Medulla oblongata (tissue), 1 donor: Measurements from ENCODE around the gene C4A.
"Not testable (repeated sequence)": the region's sequence is repeated elsewhere in the genome, so short reads cannot be mapped to it uniquely, and the experiment has no call there.

ENCODE experiments used
- DNase-seq: peaks from one replicate; pipeline ENCODE4 v3.0.0-alpha.2; 2015; ENCODE audit errors: extremely low spot score

Gene C4A

DNA sequence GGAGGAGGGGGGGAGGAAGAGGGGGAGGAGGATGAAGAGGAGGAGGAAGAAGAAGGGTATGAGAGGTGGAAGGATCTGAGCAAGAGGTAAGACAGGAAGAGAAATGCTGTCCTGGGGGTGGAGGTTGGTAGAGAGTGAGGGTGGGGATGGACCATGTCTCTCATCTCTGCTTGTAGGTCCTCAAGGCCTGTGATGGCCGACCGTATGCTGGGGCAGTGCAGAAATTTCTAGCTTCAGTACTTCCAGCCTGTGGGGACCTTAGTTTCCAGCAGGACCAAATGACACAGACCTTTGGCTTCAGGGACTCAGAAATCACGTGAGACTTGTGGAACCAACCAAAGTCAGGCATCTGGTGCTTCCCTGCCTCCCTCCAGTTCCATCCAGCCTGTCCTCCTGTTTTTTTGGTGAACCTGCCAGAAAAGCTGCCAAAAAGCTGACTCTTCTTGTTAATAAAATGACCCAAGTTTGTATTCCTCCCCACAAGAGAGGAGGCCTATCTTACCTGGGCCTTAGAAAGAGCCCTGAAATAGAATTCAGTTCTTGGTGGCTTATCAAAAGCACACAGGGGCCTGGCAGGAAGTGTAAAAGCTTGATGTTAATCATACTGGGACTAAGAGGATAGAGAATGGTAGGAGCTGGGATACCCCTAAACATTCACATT, 2.5 kb upstream of the C4A start:
- DNase-seq: no peak

DNA sequence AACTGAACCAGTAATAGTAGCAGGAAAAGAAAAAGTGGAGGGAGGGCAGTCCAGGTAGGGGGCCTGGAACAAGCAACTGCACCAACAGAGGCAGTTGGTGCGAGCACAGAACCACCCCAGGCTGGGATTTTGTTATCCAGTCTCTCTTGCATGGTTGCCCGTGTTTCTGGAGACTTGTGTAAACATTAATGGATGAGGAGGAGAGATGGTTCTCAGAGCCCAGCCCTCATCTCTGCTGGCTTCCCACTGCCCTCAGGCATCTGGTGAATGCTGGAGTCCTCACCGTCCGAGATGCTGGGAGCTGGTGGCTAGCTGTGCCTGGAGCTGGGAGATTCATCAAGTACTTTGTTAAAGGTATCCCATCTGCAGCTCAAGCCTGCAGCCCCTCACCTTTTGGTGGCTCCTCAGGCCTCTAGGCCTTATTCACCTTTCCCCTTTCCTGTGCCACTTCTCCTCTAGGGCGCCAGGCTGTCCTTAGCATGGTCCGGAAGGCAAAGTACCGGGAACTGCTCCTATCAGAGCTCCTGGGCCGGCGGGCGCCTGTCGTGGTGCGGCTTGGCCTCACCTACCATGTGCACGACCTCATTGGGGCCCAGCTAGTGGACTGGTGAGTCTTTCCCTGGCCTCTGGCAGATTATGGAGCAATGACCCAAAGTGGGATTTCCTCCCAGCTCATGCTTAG, 1.5 kb upstream of the C4A start:
- DNase-seq: not testable (repeated sequence)

DNA sequence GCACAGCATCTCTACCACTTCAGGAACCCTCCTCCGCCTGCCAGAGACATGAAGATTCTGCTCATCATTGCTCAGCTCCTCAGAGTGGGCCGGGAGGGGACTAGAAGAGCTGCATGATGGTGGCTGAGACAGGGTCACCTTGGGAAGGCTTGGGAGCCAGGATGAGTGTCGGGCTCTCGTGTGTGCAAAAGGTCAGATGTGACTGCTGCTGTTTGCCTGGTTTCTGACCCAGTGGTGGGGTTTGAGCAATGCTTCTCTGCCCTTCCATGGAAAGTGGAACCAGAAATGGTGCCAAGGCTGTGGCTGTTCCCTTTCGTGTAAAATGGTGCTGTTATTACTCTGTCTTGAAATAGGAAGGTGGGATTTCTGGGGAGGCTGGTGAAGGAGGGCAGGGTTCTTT, 859 bp upstream of the C4A start:
- DNase-seq: not testable (repeated sequence)

DNA sequence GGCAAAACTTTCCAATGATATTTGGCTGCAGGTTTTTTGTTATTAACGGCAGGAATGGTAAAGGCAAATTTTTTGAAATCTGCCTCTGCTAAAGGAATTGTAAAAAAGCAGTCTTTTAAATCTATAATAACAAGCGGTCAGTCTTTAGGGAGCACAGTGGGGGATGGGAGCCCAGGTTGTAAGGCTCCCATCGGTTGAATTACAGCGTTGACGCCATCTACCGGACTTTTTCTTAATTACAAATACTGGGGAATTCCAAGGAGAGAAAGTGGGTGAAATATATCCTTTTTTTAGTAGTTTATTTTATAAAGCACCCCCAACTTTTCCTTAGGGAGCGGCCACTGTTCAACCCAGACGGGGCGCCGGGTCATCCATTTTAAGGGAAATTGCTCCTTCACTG, 7.5 kb downstream of the C4A start:
- DNase-seq: not testable (repeated sequence)

DNA sequence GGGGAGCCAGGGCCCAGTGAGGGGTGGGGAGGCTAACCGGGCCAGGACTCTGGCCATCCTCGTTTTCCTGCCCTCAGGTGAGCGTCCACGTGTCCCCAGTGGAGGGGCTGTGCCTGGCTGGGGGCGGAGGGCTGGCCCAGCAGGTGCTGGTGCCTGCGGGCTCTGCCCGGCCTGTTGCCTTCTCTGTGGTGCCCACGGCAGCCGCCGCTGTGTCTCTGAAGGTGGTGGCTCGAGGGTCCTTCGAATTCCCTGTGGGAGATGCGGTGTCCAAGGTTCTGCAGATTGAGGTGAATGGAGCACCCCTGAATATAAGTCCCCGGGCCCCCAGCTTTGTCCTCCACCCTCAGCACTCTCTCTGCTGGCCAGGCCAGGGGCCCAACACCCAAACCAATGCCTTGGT, 12.6 kb downstream of the C4A start:
- not testable (repeated sequence) for DNase-seq

DNA sequence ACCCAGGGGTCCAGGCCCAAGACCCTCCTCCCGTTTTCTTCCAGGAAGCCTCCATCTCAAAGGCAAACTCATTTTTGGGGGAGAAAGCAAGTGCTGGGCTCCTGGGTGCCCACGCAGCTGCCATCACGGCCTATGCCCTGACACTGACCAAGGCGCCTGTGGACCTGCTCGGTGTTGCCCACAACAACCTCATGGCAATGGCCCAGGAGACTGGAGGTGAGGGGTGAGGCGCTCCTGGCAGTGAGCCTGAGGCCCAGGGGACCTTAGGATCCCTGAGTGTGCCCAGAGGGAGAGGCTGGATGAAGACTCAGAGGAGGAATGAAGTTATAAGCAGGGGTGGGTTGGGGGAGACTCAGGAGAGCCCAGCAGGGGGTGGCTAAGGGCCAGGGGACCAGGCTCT, 14.5 kb downstream of the C4A start:
- DNase-seq: not testable (repeated sequence)

DNA sequence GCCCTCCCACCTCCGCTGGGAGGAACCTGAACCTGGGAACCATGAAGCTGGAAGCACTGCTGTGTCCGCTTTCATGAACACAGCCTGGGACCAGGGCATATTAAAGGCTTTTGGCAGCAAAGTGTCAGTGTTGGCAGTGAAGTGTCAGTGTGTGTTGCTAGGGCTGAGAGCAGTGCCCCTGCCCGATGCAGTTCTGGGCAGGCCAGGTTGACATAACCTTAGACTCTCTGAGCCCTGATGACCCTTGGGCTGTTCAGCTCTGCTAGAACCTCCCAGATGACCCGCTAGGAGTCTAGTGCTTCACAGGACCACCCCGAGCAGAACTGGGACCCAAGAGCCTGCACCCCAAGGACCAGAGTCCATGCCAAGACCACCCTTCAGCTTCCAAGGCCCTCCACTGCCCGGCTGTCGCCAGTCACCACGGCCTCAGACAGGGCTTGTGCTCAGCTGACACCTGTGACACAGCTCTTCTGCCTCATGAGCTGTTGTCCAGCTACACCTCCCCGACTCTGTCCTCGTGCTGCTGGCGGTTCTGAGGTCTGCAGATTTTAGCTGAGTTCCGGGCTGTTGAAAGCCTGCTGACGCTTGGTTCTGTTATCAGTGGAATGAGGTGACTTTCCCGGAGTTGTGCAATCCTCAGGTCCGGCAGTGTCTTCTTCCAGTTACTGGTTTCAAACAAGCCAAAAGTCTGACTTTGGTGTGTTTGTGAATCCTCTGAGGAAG, 20.9 kb downstream of the C4A start:
- DNase-seq: not testable (repeated sequence)

DNA sequence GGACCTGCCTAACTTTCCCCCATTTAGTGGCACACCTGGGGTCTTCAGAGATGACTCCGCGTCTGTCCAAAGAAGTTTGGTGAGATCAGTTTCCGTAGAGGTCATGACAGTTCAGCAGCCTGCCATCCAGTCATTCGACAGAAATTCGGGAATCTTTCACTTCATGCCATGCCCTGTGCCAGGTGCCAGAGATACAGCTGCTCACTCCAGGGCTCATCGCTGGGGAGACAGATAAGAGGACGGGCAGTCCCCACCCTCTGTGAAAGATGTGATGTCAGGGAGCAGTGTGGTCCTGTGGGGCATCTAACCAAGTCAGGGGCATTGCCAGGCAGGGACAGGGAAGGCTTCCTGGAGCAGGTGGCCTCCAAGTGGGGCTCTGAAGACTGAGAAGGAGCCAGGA, 21.4 kb downstream of the C4A start:
- not testable (repeated sequence) for DNase-seq

DNA sequence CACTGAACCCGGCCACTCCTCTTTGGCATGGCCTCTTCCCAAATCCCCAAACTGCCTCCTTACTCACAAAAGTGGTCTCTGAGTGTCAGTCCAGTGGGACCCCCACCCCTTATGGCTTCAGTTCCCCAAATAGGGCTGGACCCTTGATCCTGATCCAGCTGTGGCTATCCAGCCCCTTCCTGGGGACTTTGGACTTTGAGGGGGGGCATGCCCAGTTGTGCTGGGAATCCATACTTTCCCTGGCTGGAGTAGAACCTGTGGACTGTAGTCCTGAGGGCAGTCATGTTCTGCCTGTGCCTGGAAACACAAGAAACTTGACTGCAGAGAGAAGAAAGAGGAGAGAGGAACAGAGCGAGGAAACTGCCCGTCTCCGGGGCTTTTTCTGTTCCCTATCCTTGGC, 22.5 kb downstream of the C4A start:
- DNase-seq: not testable (repeated sequence)

DNA sequence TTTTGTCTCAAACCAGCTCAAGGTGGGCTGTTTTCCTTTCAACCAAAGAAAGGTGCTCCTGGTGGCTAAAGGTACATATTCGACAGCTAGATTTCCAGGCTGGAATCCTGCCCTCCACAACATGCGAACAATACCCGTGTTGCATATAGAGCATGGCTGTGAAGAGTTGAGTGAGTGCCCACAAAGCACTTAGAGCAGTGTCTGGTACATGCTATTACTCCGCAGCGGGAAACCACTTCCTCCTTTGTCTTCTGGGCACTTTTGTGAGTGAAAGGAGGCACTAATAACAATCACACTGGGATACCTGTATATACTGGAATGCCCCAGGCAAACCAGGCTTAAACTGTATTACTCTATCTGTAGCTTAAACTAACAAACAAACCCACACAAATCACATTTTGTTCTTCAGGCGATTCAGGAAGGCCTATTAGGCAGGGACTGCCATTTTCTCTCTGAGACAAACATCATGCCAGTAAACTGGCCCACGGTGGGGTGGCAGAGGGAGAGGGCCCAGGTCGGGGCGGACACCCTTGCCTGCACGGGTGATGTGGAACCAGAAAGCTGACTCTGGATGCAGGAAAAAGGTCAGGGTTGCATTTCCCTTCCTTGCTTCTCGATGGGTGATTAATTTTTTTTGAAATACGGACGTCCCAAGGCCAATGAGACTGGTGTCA, 23.1 kb downstream of the C4A start:
- DNase-seq: not testable (repeated sequence)

DNA sequence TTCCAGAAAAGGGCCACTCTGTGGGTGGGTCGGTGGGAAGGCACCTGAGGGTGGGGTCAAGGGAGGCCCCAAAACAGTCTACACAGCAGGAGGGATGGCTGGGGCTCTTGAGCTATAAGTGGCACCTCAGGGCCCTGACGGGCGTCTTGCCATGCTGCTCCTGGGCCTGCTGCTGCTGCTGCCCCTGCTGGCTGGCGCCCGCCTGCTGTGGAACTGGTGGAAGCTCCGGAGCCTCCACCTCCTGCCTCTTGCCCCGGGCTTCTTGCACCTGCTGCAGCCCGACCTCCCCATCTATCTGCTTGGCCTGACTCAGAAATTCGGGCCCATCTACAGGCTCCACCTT, 23.7 kb downstream of the C4A start:
- not testable (repeated sequence) for DNase-seq

DNA sequence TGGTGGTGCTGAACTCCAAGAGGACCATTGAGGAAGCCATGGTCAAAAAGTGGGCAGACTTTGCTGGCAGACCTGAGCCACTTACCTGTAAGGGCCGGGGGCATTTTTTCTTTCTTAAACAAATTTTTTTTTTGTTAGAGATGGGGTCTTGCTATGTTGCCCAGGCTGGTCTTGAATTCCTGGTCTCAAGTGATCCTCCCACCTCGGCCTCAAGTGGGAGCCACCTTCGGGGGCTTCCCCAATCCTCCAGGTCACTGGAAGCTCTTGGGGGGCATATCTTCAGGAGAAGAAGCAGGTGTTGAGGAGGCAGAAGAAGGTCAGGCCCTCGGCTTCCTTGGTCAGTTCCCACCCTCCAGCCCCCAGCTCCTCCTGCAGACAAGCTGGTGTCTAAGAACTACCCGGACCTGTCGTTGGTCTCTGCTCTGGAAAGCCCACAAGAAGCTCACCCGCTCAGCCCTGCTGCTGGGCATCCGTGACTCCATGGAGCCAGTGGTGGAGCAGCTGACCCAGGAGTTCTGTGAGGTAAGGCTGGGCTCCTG, 24.2 kb downstream of the C4A start:
- DNase-seq: not testable (repeated sequence)

DNA sequence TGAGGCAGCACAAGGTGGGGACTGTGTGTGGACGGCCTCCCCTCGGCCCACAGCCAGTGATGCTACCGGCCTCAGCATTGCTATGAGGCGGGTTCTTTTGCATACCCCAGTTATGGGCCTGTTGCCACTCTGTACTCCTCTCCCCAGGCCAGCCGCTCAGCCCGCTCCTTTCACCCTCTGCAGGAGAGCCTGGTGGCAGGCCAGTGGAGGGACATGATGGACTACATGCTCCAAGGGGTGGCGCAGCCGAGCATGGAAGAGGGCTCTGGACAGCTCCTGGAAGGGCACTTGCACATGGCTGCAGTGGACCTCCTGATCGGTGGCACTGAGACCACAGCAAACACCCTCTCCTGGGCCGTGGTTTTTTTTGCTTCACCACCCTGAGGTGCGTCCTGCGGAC, 25.2 kb downstream of the C4A start:
- DNase-seq: not testable (repeated sequence)

DNA sequence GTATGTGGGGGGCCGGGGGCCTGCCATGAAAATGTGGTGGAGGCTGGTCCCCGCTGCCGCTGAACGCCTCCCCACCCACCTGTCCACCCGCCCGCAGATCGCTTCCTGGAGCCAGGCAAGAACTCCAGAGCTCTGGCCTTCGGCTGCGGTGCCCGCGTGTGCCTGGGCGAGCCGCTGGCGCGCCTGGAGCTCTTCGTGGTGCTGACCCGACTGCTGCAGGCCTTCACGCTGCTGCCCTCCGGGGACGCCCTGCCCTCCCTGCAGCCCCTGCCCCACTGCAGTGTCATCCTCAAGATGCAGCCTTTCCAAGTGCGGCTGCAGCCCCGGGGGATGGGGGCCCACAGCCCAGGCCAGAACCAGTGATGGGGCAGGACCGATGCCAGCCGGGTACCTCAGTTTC, 26.2 kb downstream of the C4A start:
- not testable (repeated sequence) for DNase-seq

DNA sequence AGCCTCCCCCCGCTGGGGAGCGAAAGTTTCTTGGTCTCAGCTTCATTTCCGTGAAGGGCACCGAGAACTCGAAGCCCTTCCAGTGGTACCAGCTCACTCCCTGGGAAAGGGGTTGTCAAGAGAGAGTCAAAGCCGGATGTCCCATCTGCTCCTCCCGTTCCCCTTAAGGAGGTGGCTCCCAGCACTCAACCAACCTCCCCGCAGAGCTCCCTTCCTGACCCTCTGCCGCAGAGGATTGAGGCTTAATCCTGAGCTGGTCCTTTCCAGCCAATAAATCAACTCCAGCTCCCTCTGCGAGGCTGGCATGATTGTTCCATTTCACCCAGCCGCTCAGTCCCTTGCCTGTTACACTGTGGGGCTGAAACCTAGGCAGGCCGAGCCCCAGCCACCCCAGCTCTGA, 26.8 kb downstream of the C4A start:
- DNase-seq: not testable (repeated sequence)

DNA sequence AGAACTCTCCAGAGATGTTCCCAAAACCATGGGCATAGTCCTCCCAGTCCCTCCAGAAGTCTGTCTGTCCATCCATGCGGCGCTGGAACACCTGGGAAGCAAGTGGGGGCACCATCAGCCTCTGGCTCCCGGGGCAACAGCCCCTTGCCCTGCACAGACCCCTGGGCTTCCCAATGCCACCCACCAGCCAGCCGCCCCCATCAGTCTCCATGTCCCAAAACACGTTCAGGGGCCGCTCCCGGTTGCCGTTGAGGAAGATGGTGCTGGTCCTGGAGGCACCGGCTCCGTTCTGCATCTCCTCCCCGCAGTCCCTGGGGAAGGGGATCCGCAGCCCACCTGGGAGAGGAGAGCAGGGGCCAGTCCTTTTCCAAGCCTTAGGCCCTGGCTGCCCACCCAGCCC, 27.7 kb downstream of the C4A start:
- not testable (repeated sequence) for DNase-seq

DNA sequence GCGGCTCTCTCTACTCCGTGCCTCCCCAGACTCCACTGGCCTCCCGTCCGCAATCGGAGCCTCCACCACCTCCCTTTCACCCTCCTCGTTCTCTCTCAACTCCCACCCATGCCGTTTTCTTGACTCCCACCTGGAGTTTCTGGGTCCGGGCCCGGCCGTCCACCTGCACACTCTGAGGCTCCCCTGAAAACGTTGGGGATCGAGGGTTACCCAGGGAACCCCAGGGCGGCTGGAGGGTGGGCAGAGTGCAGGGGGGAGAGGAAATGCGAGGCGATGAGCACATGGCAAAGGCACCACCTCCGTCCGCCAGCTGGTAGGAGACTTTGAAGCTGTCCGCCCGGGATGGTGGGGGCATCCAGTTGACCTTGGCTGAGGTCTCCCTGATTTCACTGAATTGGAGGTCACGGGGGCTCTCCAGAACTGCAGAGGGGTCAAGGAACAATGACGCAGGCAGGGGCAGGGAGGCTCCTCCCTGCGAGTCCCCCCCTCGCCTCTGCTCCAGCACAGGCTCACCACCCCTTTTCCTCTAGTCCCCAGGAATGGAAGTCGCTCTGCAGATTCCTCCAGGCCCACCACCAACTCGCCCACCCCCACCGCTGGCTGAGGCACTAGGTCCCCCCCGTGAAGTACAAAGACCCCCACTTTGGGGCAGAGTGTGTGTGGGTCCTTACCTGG, 29.1 kb downstream of the C4A start:
- DNase-seq: not testable (repeated sequence)

DNA sequence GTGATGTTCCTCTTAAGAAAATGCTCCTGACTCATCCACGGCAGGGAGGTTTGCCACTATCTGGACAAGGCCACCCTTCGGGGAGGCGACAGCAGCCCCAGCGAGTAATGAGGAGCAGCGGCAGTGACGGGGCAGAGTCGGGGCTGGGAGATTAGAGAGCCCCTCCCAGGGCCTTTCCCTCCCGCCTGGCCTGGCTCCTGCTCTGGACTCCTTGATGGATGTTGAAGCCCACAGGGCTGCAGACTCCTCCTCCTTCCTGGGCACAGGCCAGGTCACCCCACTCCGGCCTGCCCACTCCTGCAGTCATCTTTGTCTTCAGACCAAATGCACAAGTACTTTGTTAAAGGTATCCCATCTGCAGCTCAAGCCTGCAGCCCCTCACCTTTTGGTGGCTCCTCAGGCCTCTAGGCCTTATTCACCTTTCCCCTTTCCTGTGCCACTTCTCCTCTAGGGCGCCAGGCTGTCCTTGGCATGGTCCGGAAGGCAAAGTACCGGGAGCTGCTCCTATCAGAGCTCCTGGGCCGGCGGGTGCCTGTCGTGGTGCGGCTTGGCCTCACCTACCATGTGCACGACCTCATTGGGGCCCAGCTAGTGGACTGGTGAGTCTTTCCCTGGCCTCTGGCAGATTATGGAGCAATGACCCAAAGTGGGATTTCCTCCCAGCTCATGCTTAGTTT, 31.2 kb downstream of the C4A start:
- DNase-seq: not testable (repeated sequence)

DNA sequence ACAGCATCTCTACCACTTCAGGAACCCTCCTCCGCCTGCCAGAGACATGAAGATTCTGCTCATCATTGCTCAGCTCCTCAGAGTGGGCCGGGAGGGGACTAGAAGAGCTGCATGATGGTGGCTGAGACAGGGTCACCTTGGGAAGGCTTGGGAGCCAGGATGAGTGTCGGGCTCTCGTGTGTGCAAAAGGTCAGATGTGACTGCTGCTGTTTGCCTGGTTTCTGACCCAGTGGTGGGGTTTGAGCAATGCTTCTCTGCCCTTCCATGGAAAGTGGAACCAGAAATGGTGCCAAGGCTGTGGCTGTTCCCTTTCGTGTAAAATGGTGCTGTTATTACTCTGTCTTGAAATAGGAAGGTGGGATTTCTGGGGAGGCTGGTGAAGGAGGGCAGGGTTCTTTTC, 31.9 kb downstream of the C4A start:
- DNase-seq: not testable (repeated sequence)

DNA sequence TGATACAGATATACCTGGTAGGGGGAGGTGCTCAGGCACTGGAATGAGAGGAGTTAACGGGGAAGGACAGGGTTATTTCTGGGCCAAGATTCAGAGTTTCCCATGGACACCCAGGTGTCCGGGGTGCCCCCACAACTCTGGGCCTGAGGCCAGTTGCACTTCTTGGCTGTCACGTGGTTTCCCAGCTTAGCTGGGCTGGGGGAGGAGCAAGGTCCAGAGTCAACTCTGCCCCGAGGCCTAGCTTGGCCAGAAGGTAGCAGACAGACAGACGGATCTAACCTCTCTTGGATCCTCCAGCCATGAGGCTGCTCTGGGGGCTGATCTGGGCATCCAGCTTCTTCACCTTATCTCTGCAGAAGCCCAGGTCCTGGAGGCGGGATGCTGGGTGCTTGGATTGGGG, 32.7 kb downstream of the C4A start, which contains the start of gene C4B:
Gene C4B (plus strand): TSS at position 249 of the 400 bp plus-strand sequence. CDS start 51 bp downstream, at position 300.
- not testable (repeated sequence) for DNase-seq

DNA sequence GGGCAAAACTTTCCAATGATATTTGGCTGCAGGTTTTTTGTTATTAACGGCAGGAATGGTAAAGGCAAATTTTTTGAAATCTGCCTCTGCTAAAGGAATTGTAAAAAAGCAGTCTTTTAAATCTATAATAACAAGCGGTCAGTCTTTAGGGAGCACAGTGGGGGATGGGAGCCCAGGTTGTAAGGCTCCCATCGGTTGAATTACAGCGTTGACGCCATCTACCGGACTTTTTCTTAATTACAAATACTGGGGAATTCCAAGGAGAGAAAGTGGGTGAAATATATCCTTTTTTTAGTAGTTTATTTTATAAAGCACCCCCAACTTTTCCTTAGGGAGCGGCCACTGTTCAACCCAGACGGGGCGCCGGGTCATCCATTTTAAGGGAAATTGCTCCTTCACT, 40.2 kb downstream of the C4A start:
- not testable (repeated sequence) for DNase-seq
